SU-DHL-6 (cell line): ENCODE measurements around the gene SMTNL2.
"Not testable (repeated sequence)": the region's sequence is repeated elsewhere in the genome, so short reads cannot be mapped to it uniquely, and the experiment has no call there.

Source experiments
- H2AFZ ChIP-seq: fragments of 200-600 bp; sonication (generic); 2 replicates; pipeline ENCODE4 v1.6.1; 2014; ENCODE audit warnings: low read depth, mild to moderate bottlenecking, moderate library complexity, mixed read lengths, antibody characterized with exemption, low read length; ENCODE audit not compliant: severe bottlenecking
- H3F3A ChIP-seq: fragments of 200-600 bp; shearing (Covaris generic); 2 replicates; pipeline ENCODE4 v1.6.0; 2016; ENCODE audit warnings: antibody characterized with exemption, mild to moderate bottlenecking; ENCODE audit not compliant: insufficient read depth
- H3K27ac ChIP-seq: fragments of 200-600 bp; sonication (generic); 2 replicates; pipeline ENCODE4 v1.5.1; 2016; ENCODE audit warnings: low read depth, mild to moderate bottlenecking, low read length, moderate library complexity, mixed read lengths
- H3K27me3 ChIP-seq: fragments of 200-600 bp; sonication (generic), shearing (Covaris generic); 2 replicates; pipeline ENCODE4 v1.6.0; 2014; ENCODE audit warnings: mild to moderate bottlenecking, low read length
- H3K36me3 ChIP-seq: fragments of 200-600 bp; sonication (generic); 2 replicates; pipeline ENCODE4 v1.6.1; 2014; ENCODE audit warnings: mild to moderate bottlenecking, low read length, mixed read lengths
- H3K4me2 ChIP-seq: fragments of 300-600, 200-600 bp; shearing (Covaris generic), sonication (generic); 2 replicates; pipeline ENCODE4 v1.6.0; 2014; ENCODE audit warnings: low read length, low read depth, mild to moderate bottlenecking; ENCODE audit not compliant: poor library complexity, severe bottlenecking
- H3K4me3 ChIP-seq: fragments of 200-600 bp; sonication (generic); 2 replicates; pipeline ENCODE4 v1.5.1; 2014; ENCODE audit warnings: antibody characterized with exemption, low read length, mild to moderate bottlenecking, mixed read lengths; ENCODE audit not compliant: insufficient read depth, poor library complexity, severe bottlenecking
- H3K79me2 ChIP-seq: fragments of 200-600 bp; sonication (generic); 2 replicates; pipeline ENCODE4 v1.6.1; 2014; ENCODE audit warnings: mild to moderate bottlenecking, low read length, moderate library complexity; ENCODE audit not compliant: insufficient read depth
- H3K9ac ChIP-seq: fragments of 200-600 bp; sonication (generic); 2 replicates; pipeline ENCODE4 v1.7.0; 2014; ENCODE audit warnings: mild to moderate bottlenecking, low read length
- H3K9me2 ChIP-seq: fragments of 200-600 bp; sonication (generic); replicated peaks from 2 replicates; pipeline ENCODE4 v1.6.1; 2014; ENCODE audit warnings: low read length; ENCODE audit not compliant: insufficient read depth
- H3K9me3 ChIP-seq: fragments of 200-600 bp; sonication (generic); 2 replicates; pipeline ENCODE4 v1.6.1; 2014; ENCODE audit warnings: low read length, mixed read lengths; ENCODE audit not compliant: insufficient read depth
- H4K20me1 ChIP-seq: fragments of 200-600 bp; sonication (generic); 2 replicates; pipeline ENCODE4 v1.6.1; 2014; ENCODE audit warnings: low read depth, mild to moderate bottlenecking, antibody characterized with exemption, low read length, moderate library complexity, mixed read lengths
- EZH2phosphoT487 ChIP-seq: fragments of 200-600 bp; sonication (generic), shearing (Covaris generic); conservative IDR thresholded peaks from 2 replicates; pipeline ENCODE4 v1.6.1; 2018; ENCODE audit warnings: mild to moderate bottlenecking, antibody characterized with exemption, low read length, moderate library complexity, mixed read lengths
- TF ChIP-seq, protein P1 (sequence below): fragments of 200-600 bp; sonication (generic); IDR thresholded peaks from one replicate; pipeline ENCODE4 v1.5.1; 2017; ENCODE audit warnings: antibody characterized with exemption, mild to moderate bottlenecking, low read length, moderate library complexity; ENCODE audit not compliant: insufficient read depth, poor library complexity, severe bottlenecking

SMTNL2 gene

DNA sequence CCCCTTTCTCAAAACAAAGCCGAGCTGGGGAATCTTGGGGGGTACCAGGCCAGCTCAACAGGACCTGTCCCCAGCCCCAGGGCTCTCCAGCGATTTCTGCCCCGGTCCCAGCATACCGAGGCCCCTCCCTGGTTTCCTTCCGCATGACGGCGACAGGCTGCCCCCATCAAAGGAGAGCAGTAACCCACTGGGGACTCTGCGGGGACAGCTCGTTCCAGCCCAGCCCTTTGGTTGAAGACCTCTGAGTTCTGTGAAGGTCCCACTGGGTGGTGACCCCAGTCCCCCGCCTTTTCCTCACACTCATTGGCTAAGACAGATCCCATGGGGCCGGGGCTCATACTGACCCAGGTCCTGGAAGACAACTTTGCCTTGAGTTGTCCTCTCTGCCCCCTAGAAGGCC is 4.1 kb downstream of the SMTNL2 start:
- Histone ChIP-seq H3K9ac (no peak overlapping the region), H3K4me3 (no peak overlapping the region), H3K79me2 (no peaks in the 10 kb centered on the region), H2AFZ (no peak overlapping the region), H3F3A (no peaks in the 10 kb centered on the region), H3K4me2 (no peak overlapping the region), H4K20me1 (no peaks in the 10 kb centered on the region), H3K27ac (no peak overlapping the region), H3K36me3 (no peaks in the 10 kb centered on the region), H3K9me3 (no peaks in the 10 kb centered on the region), H3K9me2 (no peaks in the 10 kb centered on the region), H3K27me3 (no peaks in the 10 kb centered on the region)
- TF ChIP-seq, protein P1, sequence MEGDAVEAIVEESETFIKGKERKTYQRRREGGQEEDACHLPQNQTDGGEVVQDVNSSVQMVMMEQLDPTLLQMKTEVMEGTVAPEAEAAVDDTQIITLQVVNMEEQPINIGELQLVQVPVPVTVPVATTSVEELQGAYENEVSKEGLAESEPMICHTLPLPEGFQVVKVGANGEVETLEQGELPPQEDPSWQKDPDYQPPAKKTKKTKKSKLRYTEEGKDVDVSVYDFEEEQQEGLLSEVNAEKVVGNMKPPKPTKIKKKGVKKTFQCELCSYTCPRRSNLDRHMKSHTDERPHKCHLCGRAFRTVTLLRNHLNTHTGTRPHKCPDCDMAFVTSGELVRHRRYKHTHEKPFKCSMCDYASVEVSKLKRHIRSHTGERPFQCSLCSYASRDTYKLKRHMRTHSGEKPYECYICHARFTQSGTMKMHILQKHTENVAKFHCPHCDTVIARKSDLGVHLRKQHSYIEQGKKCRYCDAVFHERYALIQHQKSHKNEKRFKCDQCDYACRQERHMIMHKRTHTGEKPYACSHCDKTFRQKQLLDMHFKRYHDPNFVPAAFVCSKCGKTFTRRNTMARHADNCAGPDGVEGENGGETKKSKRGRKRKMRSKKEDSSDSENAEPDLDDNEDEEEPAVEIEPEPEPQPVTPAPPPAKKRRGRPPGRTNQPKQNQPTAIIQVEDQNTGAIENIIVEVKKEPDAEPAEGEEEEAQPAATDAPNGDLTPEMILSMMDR: no peak
- no peak for TF ChIP-seq EZH2phosphoT487

DNA sequence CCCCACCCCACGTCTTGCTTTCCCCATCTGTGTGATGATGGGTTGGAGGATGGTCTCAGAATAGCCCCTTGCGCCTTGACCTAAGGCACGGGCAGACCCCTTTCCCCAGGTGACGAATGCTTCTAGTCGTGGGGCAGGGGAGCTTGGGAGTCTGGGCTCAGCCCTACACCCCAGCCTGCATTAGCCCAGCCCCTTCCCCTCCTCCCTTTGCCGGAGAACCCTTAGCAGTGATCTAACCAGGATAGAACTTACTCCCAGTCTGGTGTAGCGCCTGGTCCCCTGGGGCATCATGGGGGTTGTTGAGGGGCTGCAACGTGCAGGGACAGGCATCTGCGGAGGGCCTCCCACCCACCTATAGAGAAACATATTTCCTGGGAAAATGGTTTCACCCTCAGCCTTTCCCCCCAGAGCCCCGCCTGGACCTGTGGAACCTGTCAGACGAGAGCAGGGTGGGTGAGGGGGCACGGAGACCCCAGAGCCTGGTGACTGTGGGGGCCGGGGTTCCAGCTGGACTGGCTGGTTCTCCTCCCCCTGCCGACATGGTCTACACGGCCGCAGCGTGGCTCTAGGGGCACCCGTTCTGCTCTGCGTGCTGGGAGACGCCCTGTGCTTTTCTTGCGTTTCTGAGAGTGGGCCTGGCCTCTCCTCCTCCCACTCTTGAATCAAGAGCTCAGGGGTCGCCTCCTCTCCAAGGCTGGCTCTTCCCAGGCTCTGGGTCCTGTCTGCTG is 4.7 kb downstream of the SMTNL2 start:
- Histone ChIP-seq H4K20me1 (no peaks in the 10 kb centered on the region), H3K27me3 (no peaks in the 10 kb centered on the region), H3K4me2 (no peak overlapping the region), H2AFZ (no peak overlapping the region), H3K27ac (no peak overlapping the region), H3K9me2 (no peaks in the 10 kb centered on the region), H3K4me3 (no peak overlapping the region), H3K79me2 (no peaks in the 10 kb centered on the region), H3F3A (no peaks in the 10 kb centered on the region), H3K9ac (no peak overlapping the region), H3K9me3 (no peaks in the 10 kb centered on the region), H3K36me3 (no peaks in the 10 kb centered on the region)
- TF ChIP-seq EZH2phosphoT487: no peak

DNA sequence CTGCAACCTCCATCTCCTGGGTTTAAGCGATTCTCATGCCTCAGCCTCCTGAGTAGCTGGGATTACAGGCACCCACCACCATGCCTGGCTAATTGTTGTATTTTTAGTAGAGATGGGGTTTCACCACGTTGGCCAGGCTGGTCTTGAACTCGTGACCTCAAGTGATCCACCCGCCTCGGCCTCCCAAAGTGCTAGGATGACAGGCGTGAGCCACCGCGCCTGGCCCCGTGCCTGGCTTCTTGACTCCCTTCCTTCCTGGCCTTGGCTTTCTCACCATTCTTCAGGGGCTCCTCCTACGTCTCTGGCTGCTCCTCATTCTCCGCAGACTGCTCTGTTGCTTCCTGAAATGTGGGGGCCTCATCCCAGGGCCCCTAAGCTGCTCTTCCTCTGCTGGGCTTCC is 5.7 kb downstream of the SMTNL2 start:
- H3K4me2 ChIP-seq, H3K27ac ChIP-seq, H3F3A ChIP-seq, H3K27me3 ChIP-seq, H4K20me1 ChIP-seq, H3K9me3 ChIP-seq, H3K79me2 ChIP-seq, H3K9me2 ChIP-seq, H3K4me3 ChIP-seq, H3K9ac ChIP-seq, H2AFZ ChIP-seq, H3K36me3 ChIP-seq: not testable (repeated sequence)

DNA sequence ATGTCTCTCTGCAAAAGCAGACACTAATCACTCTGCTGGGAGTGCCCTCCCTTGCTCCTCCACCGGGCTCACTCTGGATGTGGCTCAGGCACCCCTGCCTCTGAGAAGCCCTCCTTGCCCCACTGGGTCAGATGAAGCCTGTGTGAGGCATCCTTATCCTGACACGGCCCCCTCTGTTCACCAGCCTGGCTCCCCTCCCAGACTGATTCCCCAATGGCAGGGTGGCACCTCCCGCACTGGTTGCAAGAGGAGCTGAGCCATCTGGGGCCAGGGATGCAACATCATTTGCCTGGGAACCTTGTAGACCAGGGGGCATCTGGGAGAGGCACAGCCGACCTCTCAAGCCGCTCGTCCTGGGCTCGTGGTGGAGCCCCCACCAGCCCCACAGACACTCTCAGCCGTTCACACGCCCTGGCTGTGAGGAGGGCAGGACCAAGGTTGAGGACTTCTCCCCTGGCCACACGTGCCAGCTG is 6.7 kb downstream of the SMTNL2 start:
- H3K9ac ChIP-seq: no peak overlapping the region
- H3F3A ChIP-seq: no peaks in the 10 kb centered on the region
- no peak overlapping the region for H3K27ac ChIP-seq
- H3K4me3 ChIP-seq: no peak overlapping the region
- H3K36me3 ChIP-seq: no peaks in the 10 kb centered on the region
- H2AFZ ChIP-seq: no peak overlapping the region
- H3K9me2 ChIP-seq: no peaks in the 10 kb centered on the region
- H3K27me3 ChIP-seq: no peaks in the 10 kb centered on the region
- no peak overlapping the region for H3K4me2 ChIP-seq
- no peaks in the 10 kb centered on the region for H3K79me2 ChIP-seq
- no peaks in the 10 kb centered on the region for H4K20me1 ChIP-seq
- TF ChIP-seq EZH2phosphoT487: no peak
- no peaks in the 10 kb centered on the region for H3K9me3 ChIP-seq

DNA sequence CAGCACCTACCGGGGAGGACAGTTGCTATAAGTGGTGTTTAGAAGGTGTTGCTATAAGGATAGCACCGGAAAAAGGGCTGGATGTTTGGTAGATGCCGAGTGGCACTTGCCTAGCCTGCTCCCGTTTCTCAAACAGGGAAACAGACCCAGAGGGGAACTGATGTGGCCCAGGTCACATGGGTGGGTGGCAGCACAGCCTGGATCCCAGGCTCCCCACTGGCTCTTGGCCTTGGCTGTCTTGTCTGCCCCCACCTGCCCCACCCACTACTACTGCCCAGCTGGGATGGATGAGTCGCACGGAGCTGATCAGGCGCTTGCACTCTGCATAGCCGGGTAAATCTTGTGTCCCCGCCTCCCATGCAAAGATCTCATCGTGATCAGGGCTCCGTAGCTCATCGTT is 7.2 kb downstream of the SMTNL2 start:
- no peaks in the 10 kb centered on the region for H3F3A ChIP-seq
- H3K36me3 ChIP-seq: no peaks in the 10 kb centered on the region
- H3K27ac ChIP-seq: no peak overlapping the region
- H3K9ac ChIP-seq: no peak overlapping the region
- no peaks in the 10 kb centered on the region for H3K9me3 ChIP-seq
- H3K79me2 ChIP-seq: no peaks in the 10 kb centered on the region
- H2AFZ ChIP-seq: no peak overlapping the region
- TF ChIP-seq, protein P1: no peak
- no peak for TF ChIP-seq EZH2phosphoT487
- no peak overlapping the region for H3K4me3 ChIP-seq
- no peaks in the 10 kb centered on the region for H3K9me2 ChIP-seq
- no peak overlapping the region for H3K4me2 ChIP-seq
- no peaks in the 10 kb centered on the region for H4K20me1 ChIP-seq
- no peaks in the 10 kb centered on the region for H3K27me3 ChIP-seq
